Aorta (tissue), 5 donors: Measurements from ENCODE around the gene ZDHHC19. TPM values are rescaled to one million over a fixed set of nuclear protein-coding genes. Genes with fewer than 3 reads are reported as not detected.
"Not testable (repeated sequence)": the region's sequence is repeated elsewhere in the genome, so short reads cannot be mapped to it uniquely, and the experiment has no call there.

Source experiments
- ATAC-seq: fragments of 200-7000 bp; cut with Tn5 transposase; one replicate; pipeline ENCODE4 v1.9.1; 2022; ENCODE audit warnings: moderate library complexity; ENCODE audit not compliant: low FRiP score
- DNase-seq, 2 donors: peaks; one replicate each; pipeline ENCODE4 v3.0.0-alpha.2; 2020
- H3K27ac ChIP-seq, 2 donors: one replicate each; pipeline ENCODE4 v1.5.1; 2013; ENCODE audit warnings: low read length in 2 of 2, mild to moderate bottlenecking in 2 of 2, moderate library complexity in 2 of 2, control low read depth in 1 of 2, inconsistent platforms in 1 of 2, low read depth in 1 of 2
- H3K27me3 ChIP-seq, 2 donors: one replicate each; pipeline ENCODE4 v1.6.1; 2013; ENCODE audit warnings: control low read depth in 1 of 2, low read length in 1 of 2, mild to moderate bottlenecking in 1 of 2, moderate library complexity in 1 of 2; ENCODE audit not compliant: insufficient read depth in 2 of 2, control insufficient read depth in 1 of 2
- H3K36me3 ChIP-seq, 2 donors: one replicate each; pipeline ENCODE4 v1.6.1; 2013; ENCODE audit warnings: control low read depth in 1 of 2, low read length in 1 of 2, mild to moderate bottlenecking in 1 of 2; ENCODE audit not compliant: insufficient read depth in 2 of 2, control insufficient read depth in 1 of 2
- H3K4me1 ChIP-seq, 2 donors: one replicate each; pipeline ENCODE4 v1.6.1; 2013; ENCODE audit warnings: low read length in 2 of 2, control low read depth in 1 of 2, mild to moderate bottlenecking in 1 of 2, moderate library complexity in 1 of 2; ENCODE audit not compliant: insufficient read depth in 2 of 2, control insufficient read depth in 1 of 2
- H3K4me3 ChIP-seq, 2 donors: one replicate each; pipeline ENCODE4 v1.5.1; 2013; ENCODE audit warnings: low read length in 2 of 2, control low read depth in 1 of 2, mild to moderate bottlenecking in 1 of 2
- H3K9me3 ChIP-seq: one replicate; pipeline ENCODE4 v1.6.1; 2013; ENCODE audit warnings: mild to moderate bottlenecking, low read length; ENCODE audit not compliant: control insufficient read depth
- WGBS, 2 donors: extraction: QIAGEN DNeasy Blood & Tissue Kit; methylation state at CpG; one replicate each; pipeline ENCODE4 v1.1.7; 2013; 5-methylcytosine and 5-hydroxymethylcytosine counted together
- intact Hi-C, 2 donors: fragments of 100-400 bp; cut with DNase I; formaldehyde crosslinking; loops; one replicate each; pipeline versions ENCODE4 v1.14.2 to v1.15.0; 2022
- polyA plus RNA-seq, 2 donors: library from polyadenylated mRNA; stranded (reverse); fragments of 200-250 nt; gene quantifications; one replicate each; pipeline ENCODE4 v1.2.3, GENCODE V29; 2013
- total RNA-seq, 2 donors: library from RNA; stranded (reverse); fragmentation: NEBNext Ultra II Directional; extraction: Animal tissue kit (Norgen Biotek cat#: 25700); gene quantifications; one replicate each; pipeline ENCODE4 v1.2.1, GENCODE V29; 2021
- donor health status: healthy with polysubstance abuse.
- donor health status: Bipolar disorder and iron deficiency.
- donor health status: DM: no; HTN: no; CAD: no.
- donor health status: DM: no; HTN: no; CAD: no.
- donor health status: DM: yes; HTN: yes; CAD: no.

The ZDHHC19 gene
- total and polyA plus RNA-seq, 4 donors, result 0.72 to 0.97 TPM; not detected in 2

DNA sequence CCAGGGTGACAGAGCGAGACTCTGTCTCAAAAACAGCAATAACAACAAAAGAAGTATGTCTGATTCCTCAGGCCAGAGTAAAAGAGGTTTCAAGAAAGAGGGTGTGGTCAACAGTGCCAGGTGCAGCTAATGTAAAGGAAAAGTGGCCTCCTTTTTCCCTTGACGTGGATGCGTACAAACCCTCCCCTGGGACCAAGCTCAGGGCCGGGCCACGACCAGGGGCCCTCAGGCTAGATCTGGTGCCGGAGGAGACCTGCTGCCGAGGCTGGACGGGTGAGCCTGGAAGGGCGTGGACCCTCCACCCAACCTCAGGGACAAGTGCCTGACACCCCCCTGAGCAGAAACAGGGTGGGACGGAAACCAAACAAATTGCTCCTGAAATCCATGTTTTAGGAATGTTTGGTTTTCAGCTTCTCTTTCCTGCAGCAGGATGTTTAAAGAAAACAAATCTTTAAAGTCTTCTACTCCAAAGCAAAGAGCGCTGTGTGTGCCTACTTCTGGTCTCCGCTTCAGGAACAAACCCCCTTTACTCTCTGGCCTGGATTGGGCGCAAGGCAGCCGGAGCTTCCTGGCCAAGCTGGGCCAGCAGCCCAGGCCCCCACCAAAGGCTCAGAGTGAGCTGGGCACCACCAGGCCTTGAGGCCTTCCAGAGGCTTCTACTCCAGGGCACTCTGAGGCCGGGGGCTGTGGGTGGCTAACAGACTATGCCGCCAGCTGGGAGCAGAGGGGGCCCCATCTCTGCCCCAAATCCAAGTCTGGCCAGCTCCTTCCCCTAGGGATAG is 21.4 kb downstream of the ZDHHC19 start:
- Histone ChIP-seq H3K4me1 (no peaks in the 10 kb centered on the region), H3K27ac (no peak overlapping the region), H3K9me3 (no peaks in the 10 kb centered on the region), H3K4me3 (no peak overlapping the region), H3K27me3 (no peaks in the 10 kb centered on the region), H3K36me3 (no peaks in the 10 kb centered on the region)
- intact Hi-C loops, result no loop called here
- WGBS, 2 donors, result 90 to 91% methylated on average over 15 to 16 of the region's 16 CpGs
- DNase-seq (no peak), ATAC-seq (no peak)

DNA sequence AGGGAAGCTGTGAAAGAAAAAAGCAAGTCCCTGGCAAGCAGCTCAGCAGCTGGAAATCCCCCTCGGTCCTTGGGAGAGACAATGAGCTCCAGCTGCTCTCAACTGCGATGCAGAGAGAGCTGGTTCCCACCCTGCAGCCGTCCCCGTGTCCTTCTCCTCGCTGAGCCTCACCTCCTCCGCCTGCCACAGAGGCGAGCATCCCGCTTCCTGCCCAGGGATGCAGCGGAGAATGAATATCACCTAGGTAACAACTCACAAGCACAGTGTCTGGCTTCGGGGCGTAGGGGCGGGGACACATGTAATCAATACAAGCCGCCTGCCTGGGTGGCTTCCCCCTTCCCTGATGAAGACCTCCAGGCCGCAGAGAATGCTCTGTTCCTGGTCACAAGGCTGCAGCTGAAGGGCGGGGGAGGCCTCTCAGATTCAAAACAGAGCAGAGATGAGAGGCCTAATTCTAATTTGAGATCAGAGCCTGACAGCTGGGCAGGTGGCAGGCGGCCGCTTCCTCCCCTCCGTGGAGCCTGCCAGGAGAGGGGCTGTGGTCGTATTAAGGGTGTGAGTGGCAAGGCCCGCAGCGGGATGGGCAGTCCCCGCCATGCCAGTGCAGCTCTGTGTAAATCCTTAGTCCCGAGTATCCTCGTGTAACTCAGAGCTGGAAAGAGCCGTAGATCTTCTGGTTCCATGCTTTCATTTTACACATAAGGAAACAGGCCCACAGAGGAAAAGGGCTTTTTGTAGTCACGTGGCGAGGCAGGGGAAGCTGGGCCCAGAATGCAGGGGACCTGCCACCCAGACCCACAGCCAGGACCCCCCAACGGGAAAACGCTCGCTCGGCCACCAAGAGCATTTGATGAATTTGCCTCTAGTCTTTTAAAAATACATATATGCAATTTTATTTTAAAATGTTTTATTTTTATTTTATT is 24.3 kb downstream of the ZDHHC19 start:
- Histone ChIP-seq H3K27ac (no peak overlapping the region), H3K4me1 (no peaks in the 10 kb centered on the region), H3K36me3 (no peaks in the 10 kb centered on the region), H3K27me3 (no peaks in the 10 kb centered on the region), H3K9me3 (no peaks in the 10 kb centered on the region), H3K4me3 (no peak overlapping the region)
- ATAC-seq (no peak), DNase-seq (no peak)
- 62 to 64% methylated on average over 31 of the region's 31 CpGs for WGBS, 2 donors
- intact Hi-C loops, result no loop called here

- Histone ChIP-seq H3K36me3 (no peaks in the 10 kb centered on the region), H3K4me1 (no peaks in the 10 kb centered on the region), H3K4me3 (no peak overlapping the region), H3K27ac (no peak overlapping the region), H3K27me3 (no peaks in the 10 kb centered on the region), H3K9me3 (no peaks in the 10 kb centered on the region)
- 95 to 96% methylated on average over 15 of the region's 15 CpGs for WGBS, 2 donors
- intact Hi-C loops, result no loop called here
- ATAC-seq, result no peak
- DNase-seq, result no peak
Measured at GRCh38 chr3:196184881-196185280, 26.3 kb downstream of the ZDHHC19 start.

DNA sequence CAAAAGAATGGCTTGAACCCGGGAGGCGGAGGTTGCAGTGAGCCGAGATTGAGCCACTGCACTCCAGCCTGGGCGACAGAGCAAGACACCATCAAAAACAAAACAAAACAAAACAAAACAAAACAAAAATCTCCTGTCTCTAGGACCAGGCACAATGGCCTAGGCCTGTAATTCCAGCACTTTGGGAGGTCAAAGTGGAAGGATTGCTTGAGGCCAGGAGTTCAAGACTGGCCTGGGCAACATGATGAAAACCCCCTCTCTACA is 27.1 kb downstream of the ZDHHC19 start:
- intact Hi-C loops, H3K4me1 ChIP-seq, H3K36me3 ChIP-seq, H3K9me3 ChIP-seq, H3K4me3 ChIP-seq, DNase-seq, ATAC-seq, H3K27ac ChIP-seq, H3K27me3 ChIP-seq: not testable (repeated sequence)
- WGBS, 2 donors, result 89 to 91% methylated on average over 4 of the region's 4 CpGs

DNA sequence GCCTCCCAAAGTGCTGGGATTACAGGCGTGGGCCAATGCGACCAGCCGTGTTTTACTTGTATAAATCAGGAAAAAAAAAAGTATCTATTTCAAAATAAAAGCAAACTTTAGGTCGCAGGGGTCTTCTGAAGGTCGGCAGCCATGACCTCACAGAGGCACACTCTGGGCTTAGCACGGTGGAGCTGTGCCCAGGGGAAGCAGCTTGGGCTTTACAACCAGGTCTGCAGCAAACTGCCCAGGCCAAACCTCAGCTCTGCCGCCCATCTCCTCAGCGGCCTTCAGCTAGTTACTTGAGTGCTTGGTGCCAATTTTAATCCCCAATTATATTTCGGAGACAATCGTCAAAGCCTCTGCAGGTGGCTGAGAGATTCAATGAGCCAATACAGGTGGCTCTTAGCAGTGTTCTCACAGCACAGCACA is 30.1 kb downstream of the ZDHHC19 start:
- DNase-seq, result no peak
- no peaks in the 10 kb centered on the region for H3K4me1 ChIP-seq
- H3K36me3 ChIP-seq, result no peaks in the 10 kb centered on the region
- no peak for ATAC-seq
- no peaks in the 10 kb centered on the region for H3K9me3 ChIP-seq
- intact Hi-C loops, result no loop called here
- H3K27me3 ChIP-seq, result no peaks in the 10 kb centered on the region
- no peak overlapping the region for H3K4me3 ChIP-seq
- no peak overlapping the region for H3K27ac ChIP-seq
- WGBS, 2 donors, result 81 to 88% methylated on average over 10 of the region's 10 CpGs

DNA sequence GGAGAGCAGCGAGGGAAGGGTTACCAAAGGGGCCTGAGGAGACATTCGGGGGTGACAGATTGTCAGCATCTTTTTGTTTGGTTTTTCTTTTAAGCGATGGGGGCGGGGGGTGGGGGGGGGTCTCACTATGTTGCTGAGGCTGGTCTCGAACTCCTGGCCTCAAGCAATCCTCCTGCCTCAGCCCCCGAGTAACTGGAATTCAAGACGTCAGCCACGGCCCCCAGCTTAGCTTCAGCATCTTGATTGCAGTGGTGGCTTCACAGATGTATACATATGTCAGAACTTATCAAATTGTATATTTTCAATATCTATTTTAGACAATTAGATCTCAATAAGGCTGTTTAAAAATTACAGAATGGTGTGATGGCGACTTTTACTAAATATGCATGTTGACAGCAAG is 30.9 kb downstream of the ZDHHC19 start:
- Histone ChIP-seq H3K27me3 (no peaks in the 10 kb centered on the region), H3K9me3 (no peaks in the 10 kb centered on the region), H3K36me3 (no peaks in the 10 kb centered on the region), H3K4me3 (no peak overlapping the region), H3K4me1 (no peaks in the 10 kb centered on the region), H3K27ac (no peak overlapping the region)
- DNase-seq, result peak; percentile 32 to 52
- no peak for ATAC-seq
- intact Hi-C loops, result no loop called here
- WGBS, 2 donors, result 78 to 85% methylated on average over 9 of the region's 9 CpGs

DNA sequence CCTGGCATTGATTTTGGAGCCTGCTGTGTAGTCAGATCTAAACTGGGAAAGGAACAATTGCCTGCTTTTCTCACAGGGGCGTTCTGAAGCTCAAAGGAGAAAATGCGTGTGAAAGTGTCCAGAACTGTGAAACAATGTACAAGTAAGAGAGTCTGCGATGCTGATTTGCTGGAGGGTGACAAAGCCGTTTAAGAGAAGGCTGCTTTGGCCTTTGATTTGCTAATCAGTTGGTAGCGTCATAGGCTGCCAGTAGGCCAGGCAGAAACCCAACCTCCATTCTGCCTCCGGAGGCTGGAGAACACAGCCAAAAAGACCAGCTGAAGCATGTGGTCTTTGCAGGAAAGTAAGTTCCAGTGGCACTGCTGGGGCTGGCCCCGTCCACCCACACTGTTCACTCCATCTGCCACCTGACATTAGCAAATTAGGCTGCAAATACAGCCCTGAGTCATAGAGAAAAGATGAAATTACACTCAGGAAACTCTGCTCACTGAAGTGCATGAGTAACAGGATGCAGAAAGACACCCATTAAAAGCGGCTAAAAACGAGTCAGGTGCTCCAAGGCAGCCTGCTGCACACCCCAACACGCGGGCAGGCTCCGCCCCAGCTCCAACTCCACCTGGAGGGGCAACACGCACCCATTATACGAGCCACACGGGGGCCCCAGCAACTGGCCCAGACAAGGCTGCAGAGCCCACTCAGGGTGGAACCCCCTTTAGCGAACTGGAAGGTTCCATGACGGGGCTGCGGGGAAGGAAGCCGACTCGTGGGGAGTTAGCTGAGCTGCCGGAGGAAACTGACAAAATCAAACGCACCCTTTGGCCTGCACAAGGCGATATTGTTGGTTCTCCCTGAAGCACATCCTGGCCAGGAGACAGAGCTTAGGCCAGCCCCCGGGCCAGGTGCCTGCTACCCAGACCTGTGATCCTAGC is 31.6 kb downstream of the ZDHHC19 start:
- 49 to 54% methylated on average over 24 of the region's 24 CpGs for WGBS, 2 donors
- Histone ChIP-seq H3K4me3 (no peak overlapping the region), H3K36me3 (no peaks in the 10 kb centered on the region), H3K27ac (no peak overlapping the region), H3K9me3 (no peaks in the 10 kb centered on the region), H3K4me1 (no peaks in the 10 kb centered on the region), H3K27me3 (no peaks in the 10 kb centered on the region)
- ATAC-seq (no peak), DNase-seq (peak in 1 of 2 donors; percentile 51)
- intact Hi-C loops, result no loop called here

DNA sequence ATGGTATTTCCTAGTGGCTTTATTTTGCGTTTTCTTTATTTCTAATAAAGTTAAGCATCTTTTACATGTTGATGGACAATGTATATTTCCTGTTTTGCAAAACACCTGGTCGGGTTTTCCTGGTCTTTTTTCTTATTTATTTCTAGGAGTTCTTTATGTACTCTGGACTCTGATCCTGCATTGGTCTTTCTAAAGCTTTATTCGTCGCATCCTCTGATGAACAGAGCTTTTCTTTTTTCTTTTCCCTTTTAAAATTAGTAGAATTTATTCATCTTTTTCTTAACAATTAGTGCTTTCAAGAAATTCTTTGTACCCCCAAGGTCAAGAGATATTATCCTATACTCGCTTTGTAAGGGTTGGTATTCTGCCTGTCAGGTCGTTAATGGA is 32.2 kb downstream of the ZDHHC19 start:
- Histone ChIP-seq H3K36me3 (no peaks in the 10 kb centered on the region), H3K4me1 (no peaks in the 10 kb centered on the region), H3K27ac (no peak overlapping the region), H3K4me3 (no peak overlapping the region), H3K27me3 (no peaks in the 10 kb centered on the region), H3K9me3 (no peaks in the 10 kb centered on the region)
- DNase-seq, result no peak
- intact Hi-C loops, result no loop called here
- WGBS, 2 donors, result 72% methylated on average over 6 of the region's 6 CpGs
- ATAC-seq, result no peak
